GM18511 (cell line): ENCODE measurements around the gene PCDH9.

Experiments
- ATAC-seq: cut with Tn5 transposase; IDR thresholded peaks from one replicate; pipeline ENCODE4 v1.9.1; 2021; ENCODE audit warnings: mild to moderate bottlenecking, moderate library complexity; ENCODE audit not compliant: unreplicated experiment

PCDH9 gene

GRCh38 chr13:67048821-67049150, 181.3 kb downstream of the PCDH9 start:
- peak; percentile 5 for ATAC-seq

- peak; percentile 79 for ATAC-seq
Observed at GRCh38 chr13:67048084-67048820, 181.9 kb downstream of the PCDH9 start.

- no peak for ATAC-seq
Observed at GRCh38 chr13:67045357-67045756, 184.8 kb downstream of the PCDH9 start.

- no peak for ATAC-seq
Observed at GRCh38 chr13:67043901-67044300, 186.2 kb downstream of the PCDH9 start.

GRCh38 chr13:67042556-67042955, 187.6 kb downstream of the PCDH9 start:
- no peak for ATAC-seq

DNA sequence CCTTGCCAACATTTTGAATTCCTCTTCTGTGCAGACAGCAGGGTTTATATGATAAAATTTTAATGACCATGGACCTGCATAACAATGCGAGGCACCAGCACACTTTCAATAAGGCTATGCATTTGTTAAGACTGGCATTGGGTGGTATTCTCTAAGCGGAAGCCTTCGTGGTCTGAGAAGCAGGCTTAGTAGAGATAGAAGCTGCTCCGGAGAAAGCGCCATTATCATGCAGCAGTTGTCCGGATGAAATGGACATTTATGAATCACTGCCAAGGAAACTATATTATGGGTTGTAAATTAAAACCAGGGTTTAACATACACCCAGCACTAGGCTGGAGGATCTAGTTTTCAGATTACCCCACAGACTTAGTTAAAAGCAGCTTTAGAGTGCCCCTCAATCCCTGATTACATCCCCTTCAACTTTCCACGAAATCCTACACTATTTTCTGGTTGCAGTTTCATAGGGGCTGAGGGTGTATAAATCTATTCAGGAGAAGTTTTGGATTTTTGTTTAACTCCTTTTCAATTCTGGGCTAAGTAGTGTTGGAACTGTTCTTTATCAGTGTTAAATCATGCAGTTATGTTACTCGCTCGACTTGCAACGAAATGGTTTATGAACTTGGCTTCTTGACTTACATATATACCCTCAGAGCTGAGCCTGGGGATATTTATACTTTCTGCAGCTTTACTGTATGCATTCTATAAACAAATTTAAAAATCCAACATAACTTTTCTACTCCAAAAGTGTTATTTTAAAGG, 193.3 kb downstream of the PCDH9 start:
- ATAC-seq: no peak

DNA sequence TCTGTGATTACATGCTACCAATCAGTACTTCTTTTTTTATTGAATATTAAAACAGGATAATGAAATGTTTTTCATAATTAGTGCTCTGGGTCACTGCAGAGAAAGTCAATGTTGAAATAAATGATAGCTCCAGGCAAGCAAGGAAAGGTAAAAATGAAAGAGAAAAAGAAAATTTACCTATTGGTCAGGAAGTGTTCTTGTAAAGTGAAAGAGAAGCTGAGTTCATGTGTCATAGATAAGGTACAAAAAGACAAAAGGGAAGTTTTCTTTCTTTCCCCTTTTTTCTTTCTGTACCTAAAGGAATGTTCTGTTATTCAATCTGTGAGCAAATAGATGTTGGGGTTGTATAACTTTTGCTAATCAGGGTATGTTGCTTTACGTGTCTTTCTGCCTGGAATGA, 197.0 kb downstream of the PCDH9 start:
- no peak for ATAC-seq

- no peak for ATAC-seq
Observed at GRCh38 chr13:67023130-67023876, 206.8 kb downstream of the PCDH9 start.

DNA sequence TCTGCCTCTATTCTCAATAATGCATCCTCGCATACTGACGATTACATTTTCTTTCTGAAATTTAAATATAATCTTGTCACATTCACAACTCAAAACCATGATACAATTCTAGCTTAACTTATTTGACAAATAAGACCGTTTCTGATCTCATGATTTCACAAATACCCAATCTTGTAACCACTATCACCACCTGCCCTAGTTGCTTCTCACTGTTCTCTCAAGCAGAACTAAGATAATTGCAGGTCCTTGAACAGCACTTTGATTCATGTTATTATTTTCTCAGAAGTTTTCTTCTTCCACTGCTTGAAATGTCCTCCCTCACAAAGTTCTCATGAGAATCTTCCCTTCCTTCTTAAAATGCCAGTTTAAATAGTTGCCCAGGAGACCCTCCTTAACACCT, 211.4 kb downstream of the PCDH9 start:
- no peak for ATAC-seq

- ATAC-seq: no peak
Observed at GRCh38 chr13:67017276-67017675, 212.9 kb downstream of the PCDH9 start.

DNA sequence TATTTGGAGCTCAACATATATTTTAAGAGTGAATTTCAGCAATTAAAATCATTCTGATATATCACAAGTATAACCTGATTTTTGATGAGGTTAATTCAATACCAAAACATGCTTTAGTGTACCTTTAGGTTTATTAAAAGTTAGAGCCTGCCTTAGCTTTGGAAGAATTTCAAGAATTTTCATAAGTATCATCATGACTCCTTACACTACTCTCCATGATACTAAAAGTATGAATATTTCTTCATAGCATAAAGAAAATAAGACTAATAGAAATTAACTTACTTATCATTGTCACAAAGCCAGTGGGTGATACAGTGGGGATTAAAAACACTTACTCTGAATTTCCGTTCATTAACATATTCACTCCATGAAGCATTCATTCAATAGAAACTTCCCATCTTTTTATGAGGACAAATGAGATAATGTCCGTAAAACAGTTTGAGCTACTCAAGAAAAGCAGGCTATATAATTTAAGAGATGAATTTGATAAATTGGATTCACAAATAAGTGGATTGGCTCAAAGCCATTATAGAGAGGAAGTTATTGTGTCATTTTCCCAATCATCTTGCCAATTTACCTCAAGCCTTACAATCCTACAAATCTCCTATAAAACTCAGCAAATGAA, 214.0 kb downstream of the PCDH9 start:
- ATAC-seq: no peak

DNA sequence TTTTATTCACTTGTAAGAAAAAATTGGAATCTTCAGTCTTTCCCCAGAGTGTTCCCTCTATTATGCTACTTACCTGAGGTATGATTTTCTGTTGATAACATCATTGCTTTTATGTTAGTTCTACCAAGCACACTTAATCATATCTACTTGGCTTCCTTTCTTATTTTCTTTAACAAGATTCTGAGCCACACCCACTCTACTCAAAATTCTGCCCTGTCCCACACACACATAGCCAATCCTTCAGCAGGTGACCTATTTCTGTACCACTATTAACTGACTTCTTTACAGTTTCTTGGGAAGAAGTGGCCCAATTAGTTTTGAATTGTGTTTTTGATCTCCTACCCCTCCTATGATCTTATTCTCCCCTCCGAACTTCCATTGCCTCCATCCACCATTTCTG, 215.7 kb downstream of the PCDH9 start:
- no peak for ATAC-seq

DNA sequence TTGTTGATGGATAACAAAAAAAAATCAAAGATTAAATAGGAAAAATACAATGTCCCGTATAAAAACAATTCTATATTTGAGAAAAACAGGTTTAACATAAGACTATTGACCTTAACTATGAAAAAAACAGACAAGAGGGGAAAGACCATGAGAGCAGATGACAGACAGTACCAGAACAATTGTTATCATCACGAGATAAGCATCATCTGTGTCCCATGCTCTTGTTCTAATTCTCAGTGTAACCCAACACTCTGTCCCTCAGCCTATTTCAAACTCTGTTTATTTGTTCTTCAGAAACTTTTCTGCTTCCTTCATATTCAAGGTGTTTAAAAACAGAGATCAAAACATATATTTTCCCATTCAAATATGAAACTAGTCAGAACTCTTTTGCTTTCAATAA, 216.4 kb downstream of the PCDH9 start:
- no peak for ATAC-seq

DNA sequence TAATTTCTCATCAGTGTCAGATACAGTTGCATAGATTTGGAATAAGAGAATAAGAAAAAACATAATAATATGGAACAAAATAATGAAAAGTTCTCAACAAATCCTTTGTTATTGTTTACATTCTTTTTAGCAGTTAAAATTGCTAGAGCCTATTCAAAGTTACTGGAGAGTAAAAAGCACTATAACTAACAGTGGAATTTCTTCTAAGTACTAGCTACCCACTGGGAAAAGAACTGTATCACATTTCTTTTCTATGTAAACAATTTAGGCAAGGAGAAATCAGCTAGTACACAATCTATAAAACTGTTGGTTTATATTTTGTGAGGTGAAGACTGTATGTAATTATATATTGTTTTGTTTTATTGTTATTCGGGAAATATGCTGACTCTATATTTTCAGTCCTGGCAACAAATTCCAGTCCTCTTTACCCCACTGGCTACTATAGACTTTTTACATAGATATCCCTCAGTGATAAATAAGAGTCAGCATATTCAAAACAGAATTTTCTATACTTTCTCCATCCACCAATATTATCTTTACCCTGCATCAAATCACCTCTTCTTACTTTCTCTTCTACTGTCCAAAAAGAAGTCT, 222.0 kb downstream of the PCDH9 start:
- no peak for ATAC-seq

GRCh38 chr13:67004511-67004910, 225.6 kb downstream of the PCDH9 start:
- ATAC-seq: no peak

GRCh38 chr13:67003743-67004142, 226.4 kb downstream of the PCDH9 start:
- no peak for ATAC-seq

- ATAC-seq: no peak
Observed at GRCh38 chr13:67001363-67001762, 228.8 kb downstream of the PCDH9 start.

- ATAC-seq: no peak
Observed at GRCh38 chr13:66996503-66996902, 233.6 kb downstream of the PCDH9 start.

GRCh38 chr13:66995203-66995611, 234.9 kb downstream of the PCDH9 start:
- ATAC-seq: peak; percentile 67

DNA sequence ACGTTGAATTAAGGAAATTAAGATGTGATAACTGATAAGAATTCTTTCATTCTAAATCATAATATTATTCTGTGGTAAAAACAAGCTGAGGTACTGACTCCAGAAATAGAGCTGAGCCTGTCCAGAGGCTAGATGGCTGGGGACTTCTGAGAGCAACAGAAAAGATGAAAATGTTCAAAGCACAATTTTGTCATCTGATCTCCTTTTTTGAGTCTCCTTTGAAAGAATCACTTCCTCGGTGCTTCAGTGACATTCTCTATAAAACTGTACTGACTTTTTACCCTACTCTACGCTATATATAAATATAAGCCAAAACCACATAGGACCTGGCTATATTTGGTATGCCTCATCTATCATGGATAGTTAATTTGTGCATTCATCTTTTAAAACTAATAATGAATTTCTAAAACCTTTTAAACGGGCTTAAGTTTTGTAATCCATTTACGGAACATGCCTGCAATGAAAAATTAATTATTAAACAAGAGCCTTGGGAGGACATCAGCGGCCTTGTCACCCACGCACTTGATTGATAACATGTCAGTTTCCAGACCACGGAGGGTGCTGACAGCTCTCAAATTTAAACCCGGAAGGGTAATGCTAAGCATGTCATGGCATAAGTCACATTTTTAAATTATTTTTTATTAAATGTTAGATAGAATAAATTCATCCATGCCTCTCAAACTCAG, 235.5 kb downstream of the PCDH9 start:
- ATAC-seq: peak; percentile 70
